ENCODE results near the gene SOX9. TPM values are rescaled to one million over a fixed set of nuclear protein-coding genes. Genes with fewer than 3 reads are reported as not detected.
A peak's percentile ranks its signal among the peaks of the same experiment; 100 is the strongest.

Gene SOX9
- total RNA-seq, 1 donor from 2014 or later: 54.0 TPM

DNA sequence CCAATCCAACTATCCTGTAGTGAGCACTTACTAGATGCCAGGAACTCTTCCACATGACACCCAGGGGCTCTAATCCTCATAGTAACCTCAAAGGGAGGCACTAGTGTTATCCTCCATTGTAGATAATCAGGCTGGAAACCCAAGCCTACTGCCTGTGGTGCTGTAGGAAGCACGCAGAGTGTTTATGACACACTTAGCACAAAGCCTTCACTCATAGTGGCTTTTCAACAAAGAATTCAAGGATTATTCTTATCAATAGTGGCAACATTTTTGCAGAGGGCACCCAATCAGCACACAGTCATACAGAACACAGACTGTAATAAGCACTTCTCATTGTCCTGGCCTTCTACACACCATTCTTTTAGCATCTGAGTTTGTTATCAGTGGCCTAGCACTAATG lies 18.5 kb upstream of the SOX9 start:
- Mint-ChIP-seq H3K9me3 (no peaks in the 10 kb centered on the region), H3K27ac (no peak overlapping the region), H3K4me3 (no peak overlapping the region), H3K27me3 (peaks cover 28% of the 10 kb centered on the region), H3K4me1 (ENCODE audit: unreplicated experiment) (peaks cover 2% of the 10 kb centered on the region), H3K36me3 (no peaks in the 10 kb centered on the region)
- no peak for DNase-seq (ENCODE audit: extremely low spot score, unreplicated experiment)
- TF ChIP-seq, protein P1, sequence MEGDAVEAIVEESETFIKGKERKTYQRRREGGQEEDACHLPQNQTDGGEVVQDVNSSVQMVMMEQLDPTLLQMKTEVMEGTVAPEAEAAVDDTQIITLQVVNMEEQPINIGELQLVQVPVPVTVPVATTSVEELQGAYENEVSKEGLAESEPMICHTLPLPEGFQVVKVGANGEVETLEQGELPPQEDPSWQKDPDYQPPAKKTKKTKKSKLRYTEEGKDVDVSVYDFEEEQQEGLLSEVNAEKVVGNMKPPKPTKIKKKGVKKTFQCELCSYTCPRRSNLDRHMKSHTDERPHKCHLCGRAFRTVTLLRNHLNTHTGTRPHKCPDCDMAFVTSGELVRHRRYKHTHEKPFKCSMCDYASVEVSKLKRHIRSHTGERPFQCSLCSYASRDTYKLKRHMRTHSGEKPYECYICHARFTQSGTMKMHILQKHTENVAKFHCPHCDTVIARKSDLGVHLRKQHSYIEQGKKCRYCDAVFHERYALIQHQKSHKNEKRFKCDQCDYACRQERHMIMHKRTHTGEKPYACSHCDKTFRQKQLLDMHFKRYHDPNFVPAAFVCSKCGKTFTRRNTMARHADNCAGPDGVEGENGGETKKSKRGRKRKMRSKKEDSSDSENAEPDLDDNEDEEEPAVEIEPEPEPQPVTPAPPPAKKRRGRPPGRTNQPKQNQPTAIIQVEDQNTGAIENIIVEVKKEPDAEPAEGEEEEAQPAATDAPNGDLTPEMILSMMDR (conservative IDR thresholded peaks at IDR 0.05): no peak

DNA sequence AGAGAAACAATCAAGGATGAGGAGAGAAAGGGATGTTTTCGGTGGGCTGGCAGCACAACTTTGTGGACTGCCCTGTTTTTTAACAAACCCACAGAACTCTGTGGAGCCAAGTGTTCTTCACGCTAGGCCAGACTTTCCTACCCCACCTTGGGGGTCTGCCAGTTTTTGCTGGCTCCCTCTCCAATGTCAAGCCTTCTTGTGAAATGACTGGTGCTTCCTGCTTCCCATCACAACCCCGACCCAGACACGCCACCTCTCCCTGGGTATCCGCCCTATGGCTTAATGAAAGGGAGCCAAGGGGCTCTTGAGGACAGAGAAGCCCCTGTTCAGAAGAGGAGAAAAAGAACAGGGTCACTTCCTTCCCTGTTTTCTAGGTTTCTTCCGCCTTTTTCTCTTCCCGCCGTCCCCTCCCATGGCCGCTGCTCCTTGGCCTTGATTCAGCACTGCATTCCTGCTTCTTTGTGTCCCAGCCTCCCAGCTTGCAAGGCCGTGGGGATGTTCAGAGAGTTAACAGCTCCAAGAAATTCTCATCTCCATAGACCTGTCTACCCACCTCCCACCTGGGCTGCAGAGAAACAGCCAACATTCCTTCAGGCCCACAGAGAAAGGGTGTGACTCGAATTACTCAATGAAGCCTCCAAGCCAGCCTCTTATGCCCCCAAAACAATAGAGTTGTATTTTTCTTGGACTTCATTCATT lies 16.5 kb upstream of the SOX9 start:
- DNase-seq (ENCODE audit: extremely low spot score, unreplicated experiment): no peak
- Mint-ChIP-seq H3K27ac (no peak overlapping the region), H3K4me1 (ENCODE audit: unreplicated experiment) (peaks cover 12% of the 10 kb centered on the region), H3K9me3 (no peaks in the 10 kb centered on the region), H3K27me3 (peaks cover 44% of the 10 kb centered on the region), H3K36me3 (no peaks in the 10 kb centered on the region), H3K4me3 (no peak overlapping the region)
- TF ChIP-seq, protein P1 (conservative IDR thresholded peaks at IDR 0.05): no peak

DNA sequence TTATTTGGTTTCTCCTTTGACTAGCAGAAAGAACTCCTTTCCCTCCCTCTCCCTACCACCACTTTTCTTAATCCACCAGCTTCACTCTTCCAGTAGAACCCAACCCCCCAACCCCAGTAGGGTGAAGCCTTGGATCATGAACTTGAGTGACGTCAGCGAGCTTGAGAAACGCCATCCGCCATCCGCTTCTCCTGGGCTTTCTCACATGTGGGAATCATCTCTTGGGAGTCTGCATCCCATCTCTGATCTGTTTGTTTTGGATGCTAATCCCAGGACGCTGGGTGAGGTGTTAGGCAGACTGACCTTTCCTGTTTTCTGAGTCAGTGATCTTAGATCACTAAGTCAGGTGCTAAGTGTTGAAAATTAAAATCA lies 16.0 kb upstream of the SOX9 start:
- Mint-ChIP-seq H3K36me3 (no peaks in the 10 kb centered on the region), H3K9me3 (no peaks in the 10 kb centered on the region), H3K4me3 (no peak overlapping the region), H3K27me3 (peaks cover 42% of the 10 kb centered on the region), H3K27ac (no peak overlapping the region), H3K4me1 (ENCODE audit: unreplicated experiment) (peaks cover 12% of the 10 kb centered on the region)
- DNase-seq (ENCODE audit: extremely low spot score, unreplicated experiment): no peak
- TF ChIP-seq, protein P1 (conservative IDR thresholded peaks at IDR 0.05): no peak

DNA sequence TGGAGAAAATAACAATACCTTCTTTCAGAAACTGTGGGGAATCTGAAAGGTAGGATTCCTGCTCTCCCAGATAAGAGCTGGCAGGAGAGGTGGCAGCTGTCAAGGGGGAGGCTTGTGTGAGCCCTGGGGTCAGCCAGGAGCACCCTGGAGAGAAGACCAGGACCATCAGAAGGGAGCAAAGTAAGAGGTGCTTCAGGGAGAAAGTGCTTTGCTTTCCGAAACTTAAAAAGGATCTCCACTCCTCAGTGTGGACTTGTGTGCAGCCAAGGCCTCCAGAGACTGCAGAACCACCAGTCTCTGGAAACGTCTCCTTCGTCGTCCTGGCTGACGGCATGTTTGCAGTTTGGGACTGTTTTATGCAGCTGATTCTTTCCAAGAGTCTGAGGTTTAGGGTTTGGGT lies 13.7 kb upstream of the SOX9 start:
- Mint-ChIP-seq H3K36me3 (no peaks in the 10 kb centered on the region), H3K9me3 (no peaks in the 10 kb centered on the region), H3K27ac (no peak overlapping the region), H3K4me1 (ENCODE audit: unreplicated experiment) (peaks cover 28% of the 10 kb centered on the region), H3K4me3 (no peak overlapping the region), H3K27me3 (peaks cover 57% of the 10 kb centered on the region)
- TF ChIP-seq, protein P1 (conservative IDR thresholded peaks at IDR 0.05): no peak
- DNase-seq (ENCODE audit: extremely low spot score, unreplicated experiment): no peak

DNA sequence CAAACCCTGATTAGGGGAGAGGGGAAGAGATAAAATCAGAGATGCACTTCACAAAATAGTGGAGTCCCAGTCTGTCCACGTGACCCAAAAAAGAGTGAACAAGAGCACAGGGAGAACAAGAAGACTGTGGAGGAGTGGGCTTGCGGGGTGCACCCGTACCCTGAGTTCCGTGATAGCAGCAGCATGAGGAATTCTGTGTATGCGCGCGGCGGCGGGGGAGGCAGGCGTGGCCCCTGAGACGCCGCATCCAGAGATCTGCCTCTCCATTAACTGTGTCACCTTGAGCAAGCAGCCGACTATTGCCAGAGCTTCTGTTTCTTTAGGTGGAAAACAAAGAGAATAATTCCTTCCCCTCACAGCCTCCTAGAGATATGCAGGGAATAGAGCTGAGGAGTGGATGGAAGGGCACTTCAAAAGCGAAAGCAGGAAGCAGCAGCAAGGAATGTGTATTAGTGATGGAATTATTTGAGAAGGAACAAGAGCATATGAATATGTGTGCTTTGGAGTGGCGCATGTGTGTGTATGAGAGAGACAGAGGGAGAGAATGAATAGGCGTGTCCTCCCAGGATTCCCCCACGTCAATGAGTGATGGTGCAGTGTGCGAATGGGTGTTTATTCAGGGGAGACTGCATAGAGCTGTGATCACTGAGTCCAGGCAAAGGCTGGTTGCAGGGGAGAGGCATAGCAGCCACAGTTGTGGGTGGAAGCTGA lies 10.4 kb upstream of the SOX9 start:
- TF ChIP-seq, protein P1 (conservative IDR thresholded peaks at IDR 0.05): no peak
- Mint-ChIP-seq H3K27ac (no peak overlapping the region), H3K9me3 (no peaks in the 10 kb centered on the region), H3K4me1 (ENCODE audit: unreplicated experiment) (peaks cover 31% of the 10 kb centered on the region), H3K27me3 (peaks cover 73% of the 10 kb centered on the region), H3K4me3 (peak overlapping the region; percentile 10), H3K36me3 (no peaks in the 10 kb centered on the region)
- no peak for DNase-seq (ENCODE audit: extremely low spot score, unreplicated experiment)
